Urinary bladder (tissue), 2 donors: ENCODE measurements around the gene CBLIF. TPM values are rescaled to one million over a fixed set of nuclear protein-coding genes. Genes with fewer than 3 reads are reported as not detected.

Experiments
- polyA plus RNA-seq: library from polyadenylated mRNA; stranded (reverse); fragments of 200-250 nt; gene quantifications from one replicate; pipeline ENCODE4 v1.2.3, GENCODE V29; 2013
- total RNA-seq: library from RNA; depleted of rRNA; stranded (reverse); fragments of >200 nt; gene quantifications from one replicate; pipeline ENCODE4 v1.2.3, GENCODE V29; 2014
- donor health status: healthy.

Gene CBLIF
- total and polyA plus RNA-seq, 2 donors: not detected

Other genes starting within 250 kb of the CBLIF start
- 45.2 TPM for gene OSBP, start 229.7 kb downstream of the CBLIF start, total RNA-seq
- gene OSBP, start 229.7 kb downstream of the CBLIF start, polyA plus RNA-seq: 23.3 TPM
- gene PATL1, start 176.5 kb downstream of the CBLIF start, total RNA-seq: 10.9 TPM
- 19.5 TPM for gene PATL1, start 176.5 kb downstream of the CBLIF start, polyA plus RNA-seq
- gene OR10V1, start 131.7 kb downstream of the CBLIF start, total RNA-seq: not detected
- gene OR10V1, start 131.7 kb downstream of the CBLIF start, polyA plus RNA-seq: not detected
- gene STX3, start 90.1 kb downstream of the CBLIF start, total RNA-seq: 11.9 TPM
- 14.2 TPM for gene STX3, start 90.1 kb downstream of the CBLIF start, polyA plus RNA-seq
- 24.0 TPM for gene MRPL16, start 34.7 kb downstream of the CBLIF start, total RNA-seq
- gene MRPL16, start 34.7 kb downstream of the CBLIF start, polyA plus RNA-seq: 49.9 TPM
- gene TCN1, start 21.0 kb upstream of the CBLIF start, total RNA-seq: not detected
- gene TCN1, start 21.0 kb upstream of the CBLIF start, polyA plus RNA-seq: 0.13 TPM
- not detected for gene OOSP3, start 33.3 kb upstream of the CBLIF start, total RNA-seq
- gene OOSP3, start 33.3 kb upstream of the CBLIF start, polyA plus RNA-seq: not detected
- 0.48 TPM for gene OOSP1, start 92.9 kb upstream of the CBLIF start, total RNA-seq
- not detected for gene OOSP1, start 92.9 kb upstream of the CBLIF start, polyA plus RNA-seq
- not detected for gene OOSP4A, start 118.5 kb upstream of the CBLIF start, total RNA-seq
- not detected for gene OOSP4A, start 118.5 kb upstream of the CBLIF start, polyA plus RNA-seq
- gene OOSP4B, start 171.7 kb upstream of the CBLIF start, total RNA-seq: not detected
- gene OOSP4B, start 171.7 kb upstream of the CBLIF start, polyA plus RNA-seq: not detected
- not detected for gene OOSP2, start 194.9 kb upstream of the CBLIF start, total RNA-seq
- gene OOSP2, start 194.9 kb upstream of the CBLIF start, polyA plus RNA-seq: not detected
- gene MS4A3, start 211.2 kb upstream of the CBLIF start, total RNA-seq: 0.69 TPM
- gene MS4A3, start 211.2 kb upstream of the CBLIF start, polyA plus RNA-seq: 0.08 TPM
- gene MS4A2, start 243.2 kb upstream of the CBLIF start, total RNA-seq: 17.3 TPM
- 1.3 TPM for gene MS4A2, start 243.2 kb upstream of the CBLIF start, polyA plus RNA-seq